ENCODE data around the gene NLRP3.
"Not testable (repeated sequence)": the region's sequence is repeated elsewhere in the genome, so short reads cannot be mapped to it uniquely, and the experiment has no call there.

Gene NLRP3

GRCh38 chr1:247468481-247469140 lies 52.6 kb downstream of the NLRP3 start:
- no peaks in the 10 kb centered on the region for H3K36me3 ChIP-seq (ENCODE audit: control insufficient read depth in 2 of 2, insufficient read depth in 2 of 2, low read length in 2 of 2)
- no peak overlapping the region for H3K9ac ChIP-seq (ENCODE audit: low read depth in 1 of 2, low read length in 2 of 2)
- no peaks in the 10 kb centered on the region for H3K9me3 ChIP-seq (ENCODE audit: control insufficient read depth in 2 of 2, low read length in 2 of 2)
- no peaks in the 10 kb centered on the region for H3K4me1 ChIP-seq (ENCODE audit: control insufficient read depth in 2 of 2, insufficient read depth in 2 of 2, low read length in 2 of 2)
- H3K4me3 ChIP-seq (ENCODE audit: low read length in 2 of 2): no peak overlapping the region
- no peaks in the 10 kb centered on the region for H3K27me3 ChIP-seq (ENCODE audit: control insufficient read depth in 2 of 2, insufficient read depth in 2 of 2, low read length in 2 of 2)
- H3K27ac ChIP-seq (ENCODE audit: low read depth in 2 of 2, low read length in 2 of 2): no peak overlapping the region

GRCh38 chr1:247469141-247469535 lies 53.2 kb downstream of the NLRP3 start:
- H3K9ac ChIP-seq (ENCODE audit: low read depth in 1 of 2, low read length in 2 of 2): no peak overlapping the region
- H3K36me3 ChIP-seq (ENCODE audit: control insufficient read depth in 2 of 2, insufficient read depth in 2 of 2, low read length in 2 of 2): no peaks in the 10 kb centered on the region
- no peaks in the 10 kb centered on the region for H3K4me1 ChIP-seq (ENCODE audit: control insufficient read depth in 2 of 2, insufficient read depth in 2 of 2, low read length in 2 of 2)
- H3K27ac ChIP-seq (ENCODE audit: low read depth in 2 of 2, low read length in 2 of 2): no peak overlapping the region
- H3K9me3 ChIP-seq (ENCODE audit: control insufficient read depth in 2 of 2, low read length in 2 of 2): no peaks in the 10 kb centered on the region
- no peak overlapping the region for H3K4me3 ChIP-seq (ENCODE audit: low read length in 2 of 2)
- no peaks in the 10 kb centered on the region for H3K27me3 ChIP-seq (ENCODE audit: control insufficient read depth in 2 of 2, insufficient read depth in 2 of 2, low read length in 2 of 2)

GRCh38 chr1:247470942-247471429 lies 55.0 kb downstream of the NLRP3 start:
- H3K4me1 ChIP-seq (ENCODE audit: control insufficient read depth in 2 of 2, insufficient read depth in 2 of 2, low read length in 2 of 2); H3K27ac ChIP-seq (ENCODE audit: low read depth in 2 of 2, low read length in 2 of 2); H3K4me3 ChIP-seq (ENCODE audit: low read length in 2 of 2); H3K36me3 ChIP-seq (ENCODE audit: control insufficient read depth in 2 of 2, insufficient read depth in 2 of 2, low read length in 2 of 2); H3K9me3 ChIP-seq (ENCODE audit: control insufficient read depth in 2 of 2, low read length in 2 of 2); H3K27me3 ChIP-seq (ENCODE audit: control insufficient read depth in 2 of 2, insufficient read depth in 2 of 2, low read length in 2 of 2); H3K9ac ChIP-seq (ENCODE audit: low read depth in 1 of 2, low read length in 2 of 2): not testable (repeated sequence)

GRCh38 chr1:247471445-247472016 lies 55.6 kb downstream of the NLRP3 start:
- H3K4me3 ChIP-seq (ENCODE audit: low read length in 2 of 2): no peak overlapping the region
- H3K9ac ChIP-seq (ENCODE audit: low read depth in 1 of 2, low read length in 2 of 2): no peak overlapping the region
- H3K9me3 ChIP-seq (ENCODE audit: control insufficient read depth in 2 of 2, low read length in 2 of 2): no peaks in the 10 kb centered on the region
- H3K27me3 ChIP-seq (ENCODE audit: control insufficient read depth in 2 of 2, insufficient read depth in 2 of 2, low read length in 2 of 2): no peaks in the 10 kb centered on the region
- no peaks in the 10 kb centered on the region for H3K36me3 ChIP-seq (ENCODE audit: control insufficient read depth in 2 of 2, insufficient read depth in 2 of 2, low read length in 2 of 2)
- no peak overlapping the region for H3K27ac ChIP-seq (ENCODE audit: low read depth in 2 of 2, low read length in 2 of 2)
- no peaks in the 10 kb centered on the region for H3K4me1 ChIP-seq (ENCODE audit: control insufficient read depth in 2 of 2, insufficient read depth in 2 of 2, low read length in 2 of 2)

DNA sequence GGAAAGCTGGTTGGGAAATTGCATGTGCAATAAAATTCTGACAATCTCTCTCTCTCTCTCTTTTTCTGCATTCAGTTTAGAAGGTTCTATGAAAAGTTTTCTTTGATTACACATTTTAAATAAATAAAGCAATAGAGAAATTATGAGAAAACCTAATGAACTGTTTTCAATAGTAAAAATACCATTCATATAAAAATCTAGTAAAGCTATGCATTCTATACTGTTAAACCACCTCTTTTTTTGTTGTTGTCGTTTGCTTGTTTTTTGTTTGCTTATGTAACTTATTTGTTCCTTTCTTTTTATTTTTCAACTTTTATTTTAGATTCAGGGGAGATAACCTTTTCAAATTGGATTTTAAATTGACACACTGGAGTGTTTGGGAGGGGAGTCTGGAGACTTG lies 56.1 kb downstream of the NLRP3 start:
- H3K4me1 ChIP-seq (ENCODE audit: control insufficient read depth in 2 of 2, insufficient read depth in 2 of 2, low read length in 2 of 2): no peaks in the 10 kb centered on the region
- no peak overlapping the region for H3K4me3 ChIP-seq (ENCODE audit: low read length in 2 of 2)
- H3K9ac ChIP-seq (ENCODE audit: low read depth in 1 of 2, low read length in 2 of 2): no peak overlapping the region
- no peaks in the 10 kb centered on the region for H3K36me3 ChIP-seq (ENCODE audit: control insufficient read depth in 2 of 2, insufficient read depth in 2 of 2, low read length in 2 of 2)
- H3K27ac ChIP-seq (ENCODE audit: low read depth in 2 of 2, low read length in 2 of 2): no peak overlapping the region
- H3K27me3 ChIP-seq (ENCODE audit: control insufficient read depth in 2 of 2, insufficient read depth in 2 of 2, low read length in 2 of 2): no peaks in the 10 kb centered on the region
- no peaks in the 10 kb centered on the region for H3K9me3 ChIP-seq (ENCODE audit: control insufficient read depth in 2 of 2, low read length in 2 of 2)

DNA sequence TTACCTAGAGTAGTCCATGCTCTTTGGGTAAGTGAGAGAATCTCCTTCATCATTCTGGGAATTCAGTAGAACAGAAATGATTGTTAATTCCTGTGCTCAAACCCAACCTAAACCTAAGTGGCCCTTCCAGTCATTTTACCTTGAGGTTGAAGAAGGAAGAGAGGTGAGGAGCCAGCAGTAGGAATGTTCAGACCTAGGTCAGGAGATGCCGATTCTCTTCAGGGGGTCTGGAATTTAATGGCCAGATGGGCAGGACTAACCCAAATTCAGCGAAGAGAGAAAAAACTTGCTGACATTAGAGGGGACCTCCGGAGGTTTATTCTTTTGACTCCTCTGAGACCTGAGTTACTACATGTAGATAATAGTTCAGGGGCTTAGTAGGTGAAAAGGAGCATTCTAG lies 58.4 kb downstream of the NLRP3 start:
- no peaks in the 10 kb centered on the region for H3K27me3 ChIP-seq (ENCODE audit: control insufficient read depth in 2 of 2, insufficient read depth in 2 of 2, low read length in 2 of 2)
- H3K4me1 ChIP-seq (ENCODE audit: control insufficient read depth in 2 of 2, insufficient read depth in 2 of 2, low read length in 2 of 2): no peaks in the 10 kb centered on the region
- H3K27ac ChIP-seq (ENCODE audit: low read depth in 2 of 2, low read length in 2 of 2): no peak overlapping the region
- no peak overlapping the region for H3K4me3 ChIP-seq (ENCODE audit: low read length in 2 of 2)
- H3K36me3 ChIP-seq (ENCODE audit: control insufficient read depth in 2 of 2, insufficient read depth in 2 of 2, low read length in 2 of 2): no peaks in the 10 kb centered on the region
- H3K9ac ChIP-seq (ENCODE audit: low read depth in 1 of 2, low read length in 2 of 2): no peak overlapping the region
- no peaks in the 10 kb centered on the region for H3K9me3 ChIP-seq (ENCODE audit: control insufficient read depth in 2 of 2, low read length in 2 of 2)

DNA sequence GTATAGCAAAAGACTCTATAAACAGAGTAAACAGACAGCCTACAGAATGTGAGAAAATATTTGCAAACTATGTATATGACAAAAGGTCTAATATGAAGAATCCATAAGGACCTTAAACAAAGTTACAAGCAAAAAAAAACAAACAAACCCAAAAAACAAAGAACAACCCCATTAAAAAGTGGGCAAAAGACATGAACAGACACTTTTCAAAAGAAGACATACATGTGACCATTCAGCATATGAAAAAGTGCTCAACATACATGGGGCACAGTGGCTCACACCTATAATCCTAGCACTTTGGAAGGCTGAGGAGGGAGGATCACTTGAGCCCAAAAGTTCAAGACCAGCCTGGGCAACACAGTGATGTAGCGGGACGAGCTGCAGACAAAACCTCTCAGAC lies 59.8 kb downstream of the NLRP3 start:
- Histone ChIP-seq H3K36me3 (ENCODE audit: control insufficient read depth in 2 of 2, insufficient read depth in 2 of 2, low read length in 2 of 2) (no peaks in the 10 kb centered on the region), H3K27ac (ENCODE audit: low read depth in 2 of 2, low read length in 2 of 2) (no peak overlapping the region), H3K27me3 (ENCODE audit: control insufficient read depth in 2 of 2, insufficient read depth in 2 of 2, low read length in 2 of 2) (no peaks in the 10 kb centered on the region), H3K4me3 (ENCODE audit: low read length in 2 of 2) (no peak overlapping the region), H3K9ac (ENCODE audit: low read depth in 1 of 2, low read length in 2 of 2) (no peak overlapping the region), H3K4me1 (ENCODE audit: control insufficient read depth in 2 of 2, insufficient read depth in 2 of 2, low read length in 2 of 2) (no peaks in the 10 kb centered on the region), H3K9me3 (ENCODE audit: control insufficient read depth in 2 of 2, low read length in 2 of 2) (no peaks in the 10 kb centered on the region)

DNA sequence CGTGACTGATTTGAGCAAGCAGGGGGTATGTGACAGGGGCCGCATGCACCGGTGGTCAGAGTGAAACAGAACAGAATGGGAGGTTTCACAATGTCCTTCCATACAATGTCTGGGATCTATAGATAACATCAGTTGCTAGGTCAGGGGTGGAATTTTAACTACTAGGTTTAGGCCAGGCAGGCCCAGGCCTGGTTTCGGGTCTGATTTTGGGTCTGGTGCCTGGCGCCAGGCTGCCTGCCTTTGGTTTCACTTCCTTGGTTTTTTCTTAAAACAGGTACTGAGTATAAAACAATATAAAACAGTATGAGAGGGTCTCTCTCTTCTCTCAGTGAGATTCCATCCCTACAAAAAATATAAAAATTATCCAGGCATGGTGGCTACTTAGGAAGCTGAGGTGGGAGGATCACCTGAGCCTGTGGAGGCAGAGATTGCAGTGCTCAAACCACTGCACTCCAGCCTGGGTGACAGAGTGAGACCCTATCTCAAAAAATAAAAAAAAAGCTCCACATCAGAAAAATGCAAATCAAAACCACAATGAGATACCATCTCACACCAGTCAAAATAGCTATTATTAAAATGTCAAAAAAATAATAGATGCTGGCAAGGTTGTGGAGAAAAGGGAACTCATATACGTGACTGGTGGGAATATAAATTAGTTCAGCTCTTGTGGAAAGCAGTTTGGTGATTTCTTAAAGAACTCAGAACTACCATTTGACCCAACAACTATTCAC lies 60.5 kb downstream of the NLRP3 start:
- not testable (repeated sequence) for H3K27me3 ChIP-seq (ENCODE audit: control insufficient read depth in 2 of 2, insufficient read depth in 2 of 2, low read length in 2 of 2); H3K9ac ChIP-seq (ENCODE audit: low read depth in 1 of 2, low read length in 2 of 2); H3K27ac ChIP-seq (ENCODE audit: low read depth in 2 of 2, low read length in 2 of 2); H3K9me3 ChIP-seq (ENCODE audit: control insufficient read depth in 2 of 2, low read length in 2 of 2); H3K4me1 ChIP-seq (ENCODE audit: control insufficient read depth in 2 of 2, insufficient read depth in 2 of 2, low read length in 2 of 2); H3K4me3 ChIP-seq (ENCODE audit: low read length in 2 of 2); H3K36me3 ChIP-seq (ENCODE audit: control insufficient read depth in 2 of 2, insufficient read depth in 2 of 2, low read length in 2 of 2)

DNA sequence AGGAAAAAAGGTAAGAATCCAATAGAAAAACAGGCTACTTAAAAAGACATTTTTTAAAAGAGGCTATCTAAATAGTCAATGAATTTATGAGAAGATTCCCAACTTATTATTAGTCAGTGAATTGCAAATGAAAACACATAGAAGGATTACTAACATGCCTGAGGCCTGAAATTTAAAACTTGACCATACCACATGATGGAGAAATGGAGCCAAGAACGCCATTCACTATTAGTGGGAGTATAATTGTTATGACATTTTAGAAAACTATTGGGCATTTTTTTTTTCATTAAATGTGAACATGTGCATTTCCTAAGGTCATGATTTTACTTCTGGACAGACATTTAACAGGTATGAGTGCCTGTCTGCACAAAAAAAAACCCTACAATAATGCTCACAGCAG lies 66.8 kb downstream of the NLRP3 start:
- no peak overlapping the region for H3K27ac ChIP-seq (ENCODE audit: low read depth in 2 of 2, low read length in 2 of 2)
- no peaks in the 10 kb centered on the region for H3K27me3 ChIP-seq (ENCODE audit: control insufficient read depth in 2 of 2, insufficient read depth in 2 of 2, low read length in 2 of 2)

GRCh38 chr1:247487057-247487456 lies 71.1 kb downstream of the NLRP3 start:
- H3K4me1 ChIP-seq (ENCODE audit: control insufficient read depth in 2 of 2, insufficient read depth in 2 of 2, low read length in 2 of 2): no peaks in the 10 kb centered on the region
- peaks cover 0 to 3% of the 10 kb centered on the region in 2 donors for H3K27me3 ChIP-seq (ENCODE audit: control insufficient read depth in 2 of 2, insufficient read depth in 2 of 2, low read length in 2 of 2)
- no peaks in the 10 kb centered on the region for H3K9me3 ChIP-seq (ENCODE audit: control insufficient read depth in 2 of 2, low read length in 2 of 2)
- H3K36me3 ChIP-seq (ENCODE audit: control insufficient read depth in 2 of 2, insufficient read depth in 2 of 2, low read length in 2 of 2): no peaks in the 10 kb centered on the region
- no peak overlapping the region for H3K27ac ChIP-seq (ENCODE audit: low read depth in 2 of 2, low read length in 2 of 2)
- H3K9ac ChIP-seq (ENCODE audit: low read depth in 1 of 2, low read length in 2 of 2): no peak overlapping the region
- H3K4me3 ChIP-seq (ENCODE audit: low read length in 2 of 2): no peak overlapping the region

More for the DNA sequence above, 66.8 kb downstream of the NLRP3 start:
- Histone ChIP-seq H3K9me3 (ENCODE audit: control insufficient read depth in 2 of 2, low read length in 2 of 2) (no peaks in the 10 kb centered on the region), H3K4me3 (ENCODE audit: low read length in 2 of 2) (no peak overlapping the region), H3K9ac (ENCODE audit: low read depth in 1 of 2, low read length in 2 of 2) (no peak overlapping the region), H3K36me3 (ENCODE audit: control insufficient read depth in 2 of 2, insufficient read depth in 2 of 2, low read length in 2 of 2) (no peaks in the 10 kb centered on the region), H3K4me1 (ENCODE audit: control insufficient read depth in 2 of 2, insufficient read depth in 2 of 2, low read length in 2 of 2) (no peaks in the 10 kb centered on the region)

Data from mucosa of rectum (tissue), 2 donors.